ENCODE measurements around the gene HNF1A. TPM values are rescaled to one million over a fixed set of nuclear protein-coding genes. Genes with fewer than 3 reads are reported as not detected.

HNF1A gene
- polyA plus RNA-seq, 3 donors from 2014 or later: not detected

DNA sequence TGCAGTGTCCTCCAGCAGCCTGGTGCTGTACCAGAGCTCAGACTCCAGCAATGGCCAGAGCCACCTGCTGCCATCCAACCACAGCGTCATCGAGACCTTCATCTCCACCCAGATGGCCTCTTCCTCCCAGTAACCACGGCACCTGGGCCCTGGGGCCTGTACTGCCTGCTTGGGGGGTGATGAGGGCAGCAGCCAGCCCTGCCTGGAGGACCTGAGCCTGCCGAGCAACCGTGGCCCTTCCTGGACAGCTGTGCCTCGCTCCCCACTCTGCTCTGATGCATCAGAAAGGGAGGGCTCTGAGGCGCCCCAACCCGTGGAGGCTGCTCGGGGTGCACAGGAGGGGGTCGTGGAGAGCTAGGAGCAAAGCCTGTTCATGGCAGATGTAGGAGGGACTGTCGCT, 22.7 kb downstream of the HNF1A start:
- Mint-ChIP-seq H3K4me1 (peaks cover 0 to 1% of the 10 kb centered on the region in 2 donors), H3K4me3 (no peak overlapping the region), H3K27ac (no peak overlapping the region), H3K36me3 (peaks cover 8 to 18% (median 10%) of the 10 kb centered on the region in 3 donors), H3K27me3 (ENCODE audit: low read depth in 3 of 3) (no peaks in the 10 kb centered on the region), H3K9me3 (no peaks in the 10 kb centered on the region)
- no peak for DNase-seq

DNA sequence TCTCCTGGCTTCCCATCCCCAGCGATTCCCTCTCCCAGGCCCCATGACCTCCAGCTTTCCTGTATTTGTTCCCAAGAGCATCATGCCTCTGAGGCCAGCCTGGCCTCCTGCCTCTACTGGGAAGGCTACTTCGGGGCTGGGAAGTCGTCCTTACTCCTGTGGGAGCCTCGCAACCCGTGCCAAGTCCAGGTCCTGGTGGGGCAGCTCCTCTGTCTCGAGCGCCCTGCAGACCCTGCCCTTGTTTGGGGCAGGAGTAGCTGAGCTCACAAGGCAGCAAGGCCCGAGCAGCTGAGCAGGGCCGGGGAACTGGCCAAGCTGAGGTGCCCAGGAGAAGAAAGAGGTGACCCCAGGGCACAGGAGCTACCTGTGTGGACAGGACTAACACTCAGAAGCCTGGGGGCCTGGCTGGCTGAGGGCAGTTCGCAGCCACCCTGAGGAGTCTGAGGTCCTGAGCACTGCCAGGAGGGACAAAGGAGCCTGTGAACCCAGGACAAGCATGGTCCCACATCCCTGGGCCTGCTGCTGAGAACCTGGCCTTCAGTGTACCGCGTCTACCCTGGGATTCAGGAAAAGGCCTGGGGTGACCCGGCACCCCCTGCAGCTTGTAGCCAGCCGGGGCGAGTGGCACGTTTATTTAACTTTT, 23.6 kb downstream of the HNF1A start:
- no peak for DNase-seq
- H3K36me3 Mint-ChIP-seq: peaks cover 10 to 20% (median 11%) of the 10 kb centered on the region in 3 donors
- no peak overlapping the region for H3K27ac Mint-ChIP-seq
- no peak overlapping the region for H3K4me3 Mint-ChIP-seq
- H3K27me3 Mint-ChIP-seq (ENCODE audit: low read depth in 3 of 3): no peaks in the 10 kb centered on the region
- H3K4me1 Mint-ChIP-seq: peaks cover 0 to 1% of the 10 kb centered on the region in 2 donors
- H3K9me3 Mint-ChIP-seq: no peaks in the 10 kb centered on the region

- Mint-ChIP-seq H3K4me3 (no peak overlapping the region), H3K27me3 (ENCODE audit: low read depth in 3 of 3) (peaks cover 0 to 2% (median 0%) of the 10 kb centered on the region in 3 donors), H3K9me3 (no peaks in the 10 kb centered on the region), H3K4me1 (peaks cover 0 to 1% of the 10 kb centered on the region in 2 donors), H3K27ac (peak overlapping the region in 1 of 6 donors; percentile 50), H3K36me3 (peaks cover 10 to 25% (median 14%) of the 10 kb centered on the region in 3 donors)
- DNase-seq: no peak
Measured at GRCh38 chr12:121003650-121004049, 25.3 kb downstream of the HNF1A start.

GRCh38 chr12:121004253-121004815, 26.0 kb downstream of the HNF1A start:
- peaks cover 10 to 25% (median 14%) of the 10 kb centered on the region in 3 donors for H3K36me3 Mint-ChIP-seq
- no peak overlapping the region for H3K27ac Mint-ChIP-seq

DNA sequence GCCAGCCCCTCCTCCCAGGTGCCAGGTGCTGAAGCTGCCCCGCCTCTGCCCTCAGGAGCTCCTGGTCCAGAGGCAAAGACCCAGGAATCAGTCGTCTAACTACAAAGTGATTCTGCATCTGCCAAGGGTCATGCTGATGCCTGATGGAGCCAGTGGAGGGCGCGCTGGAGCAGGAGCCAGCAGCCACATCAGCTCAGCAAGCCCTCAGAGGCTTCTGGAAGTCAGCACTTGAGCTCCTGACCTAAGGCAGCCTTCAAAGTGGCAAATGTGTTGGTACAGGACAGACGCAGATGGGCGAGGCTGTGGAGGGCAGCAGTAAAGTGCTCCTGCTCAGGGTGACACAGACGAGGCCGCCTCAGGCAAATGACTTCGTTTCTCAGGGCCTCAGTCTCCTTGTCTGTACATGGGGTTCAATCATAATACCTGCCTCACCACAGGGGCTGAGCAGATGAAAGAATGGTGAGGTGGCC, 27.0 kb downstream of the HNF1A start:
- peaks cover 0 to 2% (median 0%) of the 10 kb centered on the region in 3 donors for H3K27me3 Mint-ChIP-seq (ENCODE audit: low read depth in 3 of 3)
- peak; percentile 27 to 52 (median 36) for DNase-seq
- no peak overlapping the region for H3K4me3 Mint-ChIP-seq
- no peaks in the 10 kb centered on the region for H3K9me3 Mint-ChIP-seq
- H3K27ac Mint-ChIP-seq: no peak overlapping the region
- H3K4me1 Mint-ChIP-seq: peaks cover 0 to 1% of the 10 kb centered on the region in 2 donors
- peaks cover 10 to 30% (median 14%) of the 10 kb centered on the region in 3 donors for H3K36me3 Mint-ChIP-seq

More at GRCh38 chr12:121004253-121004815, 26.0 kb downstream of the HNF1A start:
- H3K27me3 Mint-ChIP-seq (ENCODE audit: low read depth in 3 of 3): peaks cover 0 to 2% (median 0%) of the 10 kb centered on the region in 3 donors
- H3K4me1 Mint-ChIP-seq: peaks cover 0 to 1% of the 10 kb centered on the region in 2 donors
- no peaks in the 10 kb centered on the region for H3K9me3 Mint-ChIP-seq
- H3K4me3 Mint-ChIP-seq: no peak overlapping the region
- no peak for DNase-seq

DNA sequence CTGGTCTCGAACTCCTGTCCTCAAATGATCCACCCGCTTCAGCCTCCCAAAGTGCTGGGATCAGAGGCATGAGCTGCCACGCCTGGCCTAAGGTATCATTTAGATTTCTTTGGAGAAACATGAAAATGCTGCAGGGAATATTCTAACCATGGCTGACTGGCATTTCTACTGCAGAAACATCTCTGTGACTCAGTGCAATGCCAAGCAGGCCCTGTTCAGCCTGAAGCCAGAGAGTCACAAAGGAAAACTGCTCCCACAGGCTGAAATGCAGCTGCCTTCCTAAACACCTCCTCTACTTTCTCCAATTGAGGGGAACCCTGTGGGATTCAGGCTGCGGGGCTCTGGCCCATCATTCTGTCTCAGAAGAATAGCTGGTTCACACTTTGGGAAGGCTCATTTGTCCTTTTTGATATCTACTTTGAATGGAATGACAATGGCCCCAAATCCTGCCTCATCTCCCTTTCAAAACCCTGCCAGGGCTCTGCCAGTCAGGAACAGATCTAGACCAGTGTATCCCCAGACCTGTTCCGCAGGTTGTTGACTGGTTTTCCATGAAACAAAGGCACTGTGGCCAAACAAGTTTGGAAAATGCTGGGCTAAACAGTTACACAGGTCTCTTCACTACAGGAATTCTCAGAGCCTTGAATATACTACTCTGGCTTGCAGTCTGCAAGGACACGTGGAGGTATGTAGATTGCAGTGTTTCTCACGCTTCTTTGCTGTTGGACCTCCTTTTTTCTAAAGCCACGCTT, 30.2 kb downstream of the HNF1A start:
- Mint-ChIP-seq H3K36me3 (peaks cover 9 to 42% (median 17%) of the 10 kb centered on the region in 3 donors), H3K27me3 (ENCODE audit: low read depth in 3 of 3) (peaks cover 0 to 4% (median 0%) of the 10 kb centered on the region in 3 donors), H3K27ac (no peak overlapping the region), H3K4me1 (peaks cover 0 to 4% of the 10 kb centered on the region in 2 donors), H3K4me3 (no peak overlapping the region), H3K9me3 (no peaks in the 10 kb centered on the region)
- no peak for DNase-seq

DNA sequence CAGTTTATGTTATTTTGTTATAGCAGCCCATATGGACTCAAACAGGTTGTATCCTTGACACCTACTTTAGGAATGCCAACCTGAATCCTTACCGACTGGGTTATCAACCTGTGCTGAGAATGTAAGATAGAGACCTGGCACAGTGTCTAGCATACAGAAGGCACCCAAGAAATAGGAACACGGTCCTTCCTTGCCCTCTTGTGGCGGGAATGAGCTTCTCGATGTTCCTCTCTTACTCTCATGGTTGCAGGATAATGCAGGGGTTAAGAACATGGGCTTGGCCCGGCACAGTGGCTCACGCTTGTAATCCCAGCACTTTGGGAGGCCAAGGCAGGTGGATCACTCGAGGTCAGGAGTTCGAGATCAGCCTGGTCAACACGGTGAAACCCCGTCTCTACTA, 31.4 kb downstream of the HNF1A start:
- no peak for DNase-seq
- Mint-ChIP-seq H3K27ac (no peak overlapping the region), H3K4me3 (no peak overlapping the region), H3K27me3 (ENCODE audit: low read depth in 3 of 3) (peaks cover 0 to 4% (median 0%) of the 10 kb centered on the region in 3 donors), H3K4me1 (peaks cover 2 to 8% of the 10 kb centered on the region in 2 donors), H3K36me3 (peaks cover 9 to 36% (median 16%) of the 10 kb centered on the region in 3 donors), H3K9me3 (no peaks in the 10 kb centered on the region)

- Mint-ChIP-seq H3K27ac (no peak overlapping the region), H3K36me3 (peaks cover 6 to 30% (median 11%) of the 10 kb centered on the region in 3 donors), H3K9me3 (no peaks in the 10 kb centered on the region), H3K27me3 (ENCODE audit: low read depth in 3 of 3) (peaks cover 0 to 4% (median 2%) of the 10 kb centered on the region in 3 donors), H3K4me1 (peaks cover 13 to 17% of the 10 kb centered on the region in 2 donors), H3K4me3 (no peak overlapping the region)
- no peak for DNase-seq
Measured at GRCh38 chr12:121010860-121011259, 32.5 kb downstream of the HNF1A start.

DNA sequence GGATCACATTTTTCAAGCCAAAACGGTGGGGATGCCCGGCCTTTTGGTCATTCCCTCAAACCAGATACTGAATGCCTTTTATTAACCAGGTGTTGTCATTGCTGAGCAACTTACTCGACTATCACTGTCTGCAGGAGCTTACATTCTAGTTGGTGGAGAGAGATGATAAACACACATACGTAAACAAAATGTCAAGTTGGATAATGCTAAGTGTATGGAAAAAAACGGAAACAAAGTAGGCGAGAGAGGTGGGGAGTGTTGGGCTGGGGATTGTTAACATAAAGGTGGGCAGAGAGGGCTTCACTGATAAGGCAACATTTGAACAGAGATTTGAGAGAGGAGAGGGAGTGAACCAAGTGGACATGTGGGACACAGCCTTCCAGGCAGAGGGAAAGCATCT, 33.5 kb downstream of the HNF1A start:
- no peak overlapping the region for H3K4me3 Mint-ChIP-seq
- H3K27me3 Mint-ChIP-seq (ENCODE audit: low read depth in 3 of 3): peaks cover 0 to 8% (median 2%) of the 10 kb centered on the region in 3 donors
- H3K27ac Mint-ChIP-seq: no peak overlapping the region
- H3K9me3 Mint-ChIP-seq: no peaks in the 10 kb centered on the region
- H3K4me1 Mint-ChIP-seq: peaks cover 21 to 23% of the 10 kb centered on the region in 2 donors
- no peak for DNase-seq
- H3K36me3 Mint-ChIP-seq: peaks cover 4 to 29% (median 11%) of the 10 kb centered on the region in 3 donors

DNA sequence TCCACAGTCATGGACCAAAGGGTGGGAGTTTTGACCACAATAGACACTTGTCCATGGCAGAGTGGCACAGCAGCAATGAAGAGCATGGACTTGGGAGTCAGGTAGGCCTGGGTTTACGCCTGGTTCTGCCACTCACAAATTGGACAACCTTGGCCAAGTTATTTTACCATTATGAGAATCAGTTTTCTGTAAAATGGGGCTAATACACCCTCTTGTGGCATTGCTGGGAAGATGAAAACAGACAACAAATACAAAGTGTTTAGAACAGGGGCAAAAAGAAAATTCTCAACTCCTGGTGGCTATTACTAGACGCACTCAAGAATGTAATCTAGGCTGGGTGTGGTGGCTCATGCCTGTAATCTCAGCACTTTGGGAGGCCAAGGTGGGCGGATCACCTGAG, 35.4 kb downstream of the HNF1A start:
- Mint-ChIP-seq H3K27me3 (ENCODE audit: low read depth in 3 of 3) (peaks cover 0 to 6% (median 2%) of the 10 kb centered on the region in 3 donors), H3K4me3 (peak overlapping the region in 1 of 5 donors; percentile 23), H3K36me3 (peaks cover 0 to 23% (median 11%) of the 10 kb centered on the region in 3 donors), H3K27ac (no peak overlapping the region), H3K4me1 (peaks cover 21 to 23% of the 10 kb centered on the region in 2 donors), H3K9me3 (no peaks in the 10 kb centered on the region)
- DNase-seq: no peak

GRCh38 chr12:121015825-121016766, 37.8 kb downstream of the HNF1A start, which contains the start of gene C12orf43:
Gene C12orf43, minus strand, starts transcription at chr12:121016487. Its CDS starts 13 bp downstream, at chr12:121016474.
- DNase-seq: peak; percentile 85 to 87 (median 87)
- peak within 1 kb of the TSS; percentile 95 to 97 (median 97) for H3K4me3 Mint-ChIP-seq
- H3K36me3 Mint-ChIP-seq: peaks cover 2 to 17% (median 17%) of the 10 kb centered on the region in 3 donors
- H3K27ac Mint-ChIP-seq: peak within 1 kb of the TSS; percentile 81 to 98 (median 94)
- no peaks in the 10 kb centered on the region for H3K9me3 Mint-ChIP-seq
- H3K27me3 Mint-ChIP-seq (ENCODE audit: low read depth in 3 of 3): peaks cover 0 to 6% (median 2%) of the 10 kb centered on the region in 3 donors
- H3K4me1 Mint-ChIP-seq: peaks cover 21 to 23% of the 10 kb centered on the region in 2 donors

DNA sequence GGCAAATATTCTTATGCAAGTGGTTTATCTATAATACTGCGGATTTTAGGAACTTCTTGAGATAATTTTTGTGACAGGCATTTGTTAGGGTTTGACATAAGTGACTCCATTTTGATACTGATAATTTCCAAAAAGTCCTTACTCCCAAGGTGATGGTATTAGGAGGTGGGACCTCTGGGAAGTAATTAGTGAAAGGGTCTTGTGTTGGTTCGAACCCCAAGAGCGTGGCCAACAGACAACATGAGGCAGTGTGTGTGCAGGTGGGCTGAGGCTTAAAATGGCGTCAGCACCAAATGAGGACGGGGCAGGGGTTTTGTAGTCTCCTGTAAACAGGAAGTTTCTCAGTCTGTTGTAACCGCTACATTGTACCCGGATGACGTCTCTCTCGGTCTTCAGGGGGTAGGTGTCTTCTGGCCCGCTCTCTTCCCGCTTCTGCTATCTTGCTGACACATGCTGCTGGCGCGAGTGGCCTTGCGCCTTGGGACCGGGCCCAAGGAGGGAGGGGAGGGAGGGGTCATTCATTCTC, 39.7 kb downstream of the HNF1A start:
- no peak for DNase-seq
- Mint-ChIP-seq H3K27me3 (ENCODE audit: low read depth in 3 of 3) (peaks cover 0 to 4% (median 2%) of the 10 kb centered on the region in 3 donors), H3K4me3 (no peak overlapping the region), H3K9me3 (no peaks in the 10 kb centered on the region), H3K27ac (no peak overlapping the region), H3K4me1 (peaks cover 19 to 21% of the 10 kb centered on the region in 2 donors), H3K36me3 (peaks cover 5 to 18% (median 11%) of the 10 kb centered on the region in 3 donors)
